MCF 10A (cell line): Measurements from ENCODE around the gene TMEM204. TPM values are rescaled to one million over a fixed set of nuclear protein-coding genes. Genes with fewer than 3 reads are reported as not detected.

ENCODE experiments used
- BruUV-seq: library from RNA; stranded (reverse); fragments of 400-500 nt; replicated peaks from 2 replicates; lab custom pipeline; 2021; lab: Mats Ljungman, UMichigan
- CTCF ChIA-PET: fragments of 300-600 bp; sonication (Branson Sonifier 250); formaldehyde crosslinking; extraction: SDS; loops from one replicate; lab custom pipeline; 2021; ENCODE audit warnings: antibody characterized with exemption, inconsistent platforms; lab: Yijun Ruan, JAX
- POLR2A ChIA-PET: fragments of 300-600, 350-650 bp; sonication (Branson Sonifier 250); formaldehyde crosslinking; extraction: SDS; loops from one replicate; lab custom pipeline; 2020; ENCODE audit warnings: antibody characterized with exemption, inconsistent platforms; lab: Yijun Ruan, JAX
- DNase-seq: peaks from one replicate; pipeline ENCODE4 v3.0.0-alpha.2; 2018; ENCODE audit not compliant: unreplicated experiment
- H3K27ac Mint-ChIP-seq: one replicate; pipeline ENCODE4 v1.8.0; 2022; ENCODE audit warnings: mild to moderate bottlenecking, low read depth, mixed read lengths; ENCODE audit not compliant: unreplicated experiment
- H3K27me3 Mint-ChIP-seq: one replicate; pipeline ENCODE4 v1.8.0; 2022; ENCODE audit warnings: mixed read lengths; ENCODE audit not compliant: insufficient read depth, unreplicated experiment
- H3K36me3 Mint-ChIP-seq: one replicate; pipeline ENCODE4 v1.8.0; 2022; ENCODE audit warnings: mild to moderate bottlenecking, moderate library complexity, mixed read lengths; ENCODE audit not compliant: insufficient read depth, unreplicated experiment
- H3K4me1 Mint-ChIP-seq: one replicate; pipeline ENCODE4 v1.8.0; 2022; ENCODE audit warnings: mixed read lengths; ENCODE audit not compliant: insufficient read depth, unreplicated experiment
- H3K4me3 Mint-ChIP-seq: one replicate; pipeline ENCODE4 v1.8.0; 2022; ENCODE audit warnings: mild to moderate bottlenecking, moderate library complexity, mixed read lengths; ENCODE audit not compliant: unreplicated experiment
- H3K9me3 Mint-ChIP-seq: one replicate; pipeline ENCODE4 v1.8.0; 2022; ENCODE audit warnings: mixed read lengths; ENCODE audit not compliant: unreplicated experiment
- intact Hi-C: fragments of 100-400 bp; cut with micrococcal nuclease; formaldehyde crosslinking; loops from 2 replicates; pipeline ENCODE4 v1.14.1; 2022
- total RNA-seq: library from RNA; stranded (reverse); gene quantifications from 2 replicates; pipeline ENCODE4 v1.2.3, GENCODE V29; 2022
- TF ChIP-seq, protein P1 (sequence below): fragments of 200-600 bp; IDR thresholded peaks from one replicate; pipeline ENCODE4 v1.8.0; 2022; ENCODE audit warnings: antibody characterized with exemption, mild to moderate bottlenecking; ENCODE audit not compliant: unreplicated experiment

The TMEM204 gene
- total RNA-seq, 1 experiment from 2014 or later, result not detected

DNA sequence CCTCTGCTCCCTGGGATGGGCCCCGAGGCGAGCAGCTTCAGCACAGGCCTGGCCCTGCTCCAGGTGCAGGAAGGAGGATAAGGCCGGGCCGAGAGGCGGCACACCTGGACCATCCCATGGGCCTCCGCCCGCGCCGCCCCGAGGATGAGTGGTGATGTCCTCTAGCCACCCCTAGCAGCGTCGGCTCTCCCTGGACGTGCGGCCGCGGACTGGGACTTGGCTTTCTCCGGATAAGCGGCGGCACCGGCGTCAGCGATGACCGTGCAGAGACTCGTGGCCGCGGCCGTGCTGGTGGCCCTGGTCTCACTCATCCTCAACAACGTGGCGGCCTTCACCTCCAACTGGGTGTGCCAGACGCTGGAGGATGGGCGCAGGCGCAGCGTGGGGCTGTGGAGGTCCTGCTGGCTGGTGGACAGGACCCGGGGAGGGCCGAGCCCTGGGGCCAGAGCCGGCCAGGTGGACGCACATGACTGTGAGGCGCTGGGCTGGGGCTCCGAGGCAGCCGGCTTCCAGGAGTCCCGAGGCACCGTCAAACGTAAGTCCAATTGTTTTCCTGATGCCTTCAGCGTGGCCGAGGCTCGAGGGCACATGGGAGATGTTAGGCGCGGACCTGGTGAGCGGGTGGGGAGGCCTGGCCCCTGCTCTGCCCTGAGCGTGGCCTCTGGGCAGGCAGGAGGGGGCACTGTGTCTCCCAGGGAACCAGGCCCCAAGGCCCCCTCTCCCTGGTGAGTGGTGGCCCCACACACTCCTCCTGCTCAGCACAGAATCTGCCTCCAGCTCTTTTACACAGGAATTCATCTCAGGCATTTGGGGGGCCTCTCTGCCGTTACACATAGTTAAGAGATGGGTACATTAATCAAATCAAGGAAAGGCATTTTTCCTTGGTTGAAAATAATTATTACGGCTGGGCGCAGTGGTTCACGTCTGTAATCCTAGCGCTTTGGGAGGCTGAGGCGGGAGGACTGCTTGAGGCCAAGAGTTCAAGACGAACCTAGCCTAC lies 855 bp downstream of the TMEM204 start:
- H3K9me3 Mint-ChIP-seq, result no peaks in the 10 kb centered on the region
- BruUV-seq, result no TSS peak
- H3K4me3 Mint-ChIP-seq, result no peak overlapping the region

DNA sequence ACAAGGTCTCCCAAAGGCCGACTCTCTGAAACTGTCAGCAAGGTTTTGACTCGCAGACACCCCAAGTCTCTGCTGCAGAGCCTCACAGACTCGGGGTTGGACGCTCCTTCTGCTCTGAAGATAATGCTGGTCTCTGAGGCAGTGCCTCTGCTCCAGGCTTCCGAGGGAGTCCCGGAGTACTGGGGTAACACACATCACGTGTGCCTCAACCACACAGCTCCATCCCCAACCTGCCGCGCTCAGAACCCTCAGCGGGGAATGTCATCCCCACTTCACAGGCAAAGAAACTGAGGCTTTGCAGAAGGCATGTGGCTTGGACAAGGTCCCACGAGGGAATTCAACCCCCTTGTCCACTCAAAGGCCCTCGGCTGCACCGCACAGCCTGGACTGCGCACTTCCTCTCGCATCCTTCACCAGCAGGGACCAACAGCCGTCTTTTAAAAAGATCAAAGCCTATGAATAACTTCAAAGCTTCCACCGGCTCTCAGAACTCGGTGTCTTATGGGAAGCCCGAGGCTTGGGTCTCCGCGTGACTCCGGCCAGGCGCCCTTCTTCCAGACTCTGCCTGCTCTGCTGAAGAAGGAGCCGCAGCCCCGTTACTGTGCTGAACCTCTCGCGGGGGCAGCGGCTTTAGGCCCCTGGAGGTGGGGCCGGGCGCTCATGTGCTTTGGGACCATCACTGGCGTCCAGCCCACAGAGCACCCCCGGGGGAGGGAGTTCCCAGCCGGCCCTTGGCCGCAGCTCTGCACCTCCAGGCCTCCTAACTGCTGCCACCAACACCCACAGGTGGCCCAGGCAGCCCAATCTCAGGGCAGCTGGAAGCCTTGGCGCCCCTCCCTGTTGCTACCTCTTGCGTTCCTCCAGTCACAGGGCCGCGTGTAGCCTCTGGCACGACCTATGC lies 2.2 kb downstream of the TMEM204 start:
- H3K27ac Mint-ChIP-seq, result no peak overlapping the region
- TF ChIP-seq, protein P1, sequence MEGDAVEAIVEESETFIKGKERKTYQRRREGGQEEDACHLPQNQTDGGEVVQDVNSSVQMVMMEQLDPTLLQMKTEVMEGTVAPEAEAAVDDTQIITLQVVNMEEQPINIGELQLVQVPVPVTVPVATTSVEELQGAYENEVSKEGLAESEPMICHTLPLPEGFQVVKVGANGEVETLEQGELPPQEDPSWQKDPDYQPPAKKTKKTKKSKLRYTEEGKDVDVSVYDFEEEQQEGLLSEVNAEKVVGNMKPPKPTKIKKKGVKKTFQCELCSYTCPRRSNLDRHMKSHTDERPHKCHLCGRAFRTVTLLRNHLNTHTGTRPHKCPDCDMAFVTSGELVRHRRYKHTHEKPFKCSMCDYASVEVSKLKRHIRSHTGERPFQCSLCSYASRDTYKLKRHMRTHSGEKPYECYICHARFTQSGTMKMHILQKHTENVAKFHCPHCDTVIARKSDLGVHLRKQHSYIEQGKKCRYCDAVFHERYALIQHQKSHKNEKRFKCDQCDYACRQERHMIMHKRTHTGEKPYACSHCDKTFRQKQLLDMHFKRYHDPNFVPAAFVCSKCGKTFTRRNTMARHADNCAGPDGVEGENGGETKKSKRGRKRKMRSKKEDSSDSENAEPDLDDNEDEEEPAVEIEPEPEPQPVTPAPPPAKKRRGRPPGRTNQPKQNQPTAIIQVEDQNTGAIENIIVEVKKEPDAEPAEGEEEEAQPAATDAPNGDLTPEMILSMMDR, result no peak
- no peaks in the 10 kb centered on the region for H3K4me1 Mint-ChIP-seq
- intact Hi-C loops, result no loop called here
- BruUV-seq, result no TSS peak
- CTCF ChIA-PET, result interaction anchor here (0.6 kb wide), 1 partner anchor 914 kb away, joined by 3 read pairs; no protein-coding TSS in a partner anchor
- no peak overlapping the region for H3K4me3 Mint-ChIP-seq
- peaks cover 4% of the 10 kb centered on the region for H3K36me3 Mint-ChIP-seq
- no peak for DNase-seq
- POLR2A ChIA-PET, result no interaction called here
- H3K27me3 Mint-ChIP-seq, result no peaks in the 10 kb centered on the region
- H3K9me3 Mint-ChIP-seq, result no peaks in the 10 kb centered on the region

More for the DNA sequence above, 855 bp downstream of the TMEM204 start:
- Mint-ChIP-seq H3K36me3 (peaks cover 4% of the 10 kb centered on the region), H3K27me3 (no peaks in the 10 kb centered on the region), H3K27ac (no peak overlapping the region), H3K4me1 (no peaks in the 10 kb centered on the region)
- intact Hi-C loops, result no loop called here
- TF ChIP-seq, protein P1, result no peak
- CTCF ChIA-PET, result no interaction called here
- no peak for DNase-seq
- POLR2A ChIA-PET, result no interaction called here

DNA sequence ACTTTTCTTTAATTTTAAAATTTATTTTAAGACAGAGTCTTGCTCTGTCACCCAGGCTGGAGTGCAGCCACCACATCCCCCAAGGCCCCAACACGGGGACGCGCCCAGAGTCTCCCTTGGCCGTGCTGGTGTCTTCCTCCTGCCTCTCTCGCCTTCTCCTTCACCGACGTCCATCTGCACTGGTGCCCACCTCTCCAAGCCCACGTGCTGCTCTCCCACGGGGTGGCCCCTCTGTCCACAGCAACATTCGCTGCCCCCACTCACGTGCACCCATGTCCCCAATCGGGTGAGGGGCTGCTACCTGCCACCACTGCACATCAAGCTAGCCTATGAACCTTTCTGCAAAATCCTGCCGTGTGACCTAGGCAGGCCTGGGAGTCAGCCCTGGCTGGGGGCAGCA lies 3.1 kb downstream of the TMEM204 start:
- intact Hi-C loops, result no loop called here
- Mint-ChIP-seq H3K9me3 (no peaks in the 10 kb centered on the region), H3K36me3 (peaks cover 4% of the 10 kb centered on the region), H3K4me3 (no peak overlapping the region), H3K4me1 (no peaks in the 10 kb centered on the region), H3K27me3 (no peaks in the 10 kb centered on the region), H3K27ac (no peak overlapping the region)
- ChIA-PET POLR2A (no interaction called here), CTCF (interaction anchor here (0.6 kb wide), 1 partner anchor 915 kb away, joined by 3 read pairs; no protein-coding TSS in a partner anchor)
- BruUV-seq, result no TSS peak
- TF ChIP-seq, protein P1, result no peak
- no peak for DNase-seq
